SKM-1 (cell line): Measurements from ENCODE around the gene FAM13A.
"Not testable (repeated sequence)": the region's sequence is repeated elsewhere in the genome, so short reads cannot be mapped to it uniquely, and the experiment has no call there.

Experiments used
- DNase-seq: peaks from one replicate; lab custom pipeline; 2025; ENCODE audit not compliant: unreplicated experiment; lab: John Stamatoyannopoulos, UW

Gene FAM13A

GRCh38 chr4:89056953-89057398 is at the start of gene FAM13A:
Gene FAM13A (minus strand): TSS chr4:89057185. CDS start chr4:89056964, 221 bp downstream.
- no peak for DNase-seq

GRCh38 chr4:89105726-89106125 is 48.7 kb upstream of the FAM13A start:
- DNase-seq = no peak

GRCh38 chr4:89101256-89102161 is 44.5 kb upstream of the FAM13A start:
- DNase-seq = no peak

GRCh38 chr4:89100853-89101252 is 43.9 kb upstream of the FAM13A start:
- no peak for DNase-seq

- no peak for DNase-seq
These were observed 42.5 kb upstream of the FAM13A start for GRCh38 chr4:89099471-89099870.

GRCh38 chr4:89099034-89099433 is 42.0 kb upstream of the FAM13A start:
- DNase-seq = no peak

- DNase-seq = no peak
These were observed 21.3 kb upstream of the FAM13A start for GRCh38 chr4:89078300-89078699.

GRCh38 chr4:89077761-89078160 is 20.8 kb upstream of the FAM13A start:
- DNase-seq = no peak

GRCh38 chr4:89072921-89073320 is 15.9 kb upstream of the FAM13A start:
- no peak for DNase-seq

GRCh38 chr4:89071311-89071710 is 14.3 kb upstream of the FAM13A start:
- DNase-seq = no peak

- DNase-seq = no peak
These were observed 13.1 kb upstream of the FAM13A start for GRCh38 chr4:89070041-89070440.

GRCh38 chr4:89069481-89069880 is 12.5 kb upstream of the FAM13A start:
- no peak for DNase-seq

- DNase-seq = no peak
These were observed 10.4 kb upstream of the FAM13A start for GRCh38 chr4:89067417-89067816.

- DNase-seq = no peak
These were observed 7.9 kb upstream of the FAM13A start for GRCh38 chr4:89064848-89065247.

- not testable (repeated sequence) for DNase-seq
These were observed 859 bp upstream of the FAM13A start for GRCh38 chr4:89057844-89058243.

- no peak for DNase-seq
These were observed 563 bp downstream of the FAM13A start for GRCh38 chr4:89056292-89056952.

- DNase-seq = no peak
These were observed 1.6 kb downstream of the FAM13A start for GRCh38 chr4:89055157-89056080.

- DNase-seq = no peak
These were observed 2.4 kb downstream of the FAM13A start for GRCh38 chr4:89054627-89055026.

- no peak for DNase-seq
These were observed 7.1 kb downstream of the FAM13A start for GRCh38 chr4:89049853-89050252.

GRCh38 chr4:89048906-89049601 is 7.9 kb downstream of the FAM13A start:
- DNase-seq = no peak
